GM23248 (cell line): Measurements from ENCODE around the gene RBFOX2. TPM values are rescaled to one million over a fixed set of nuclear protein-coding genes. Genes with fewer than 3 reads are reported as not detected.

Experiments
- DNase-seq: peaks from one replicate; pipeline ENCODE4 v3.0.0-alpha.2; 2015
- H2AFZ ChIP-seq: fragments of 200-600 bp; sonication (generic); 2 replicates; pipeline ENCODE4 v1.6.1; 2016; ENCODE audit warnings: antibody characterized with exemption
- H3F3A ChIP-seq: fragments of 200-600 bp; sonication (generic); 2 replicates; pipeline ENCODE4 v1.6.1; 2016; ENCODE audit warnings: mild to moderate bottlenecking, antibody characterized with exemption, mixed run types; ENCODE audit not compliant: insufficient read depth
- H3K27ac ChIP-seq: fragments of 200-600 bp; sonication (generic); 2 replicates; pipeline ENCODE4 v1.5.1; 2016; ENCODE audit warnings: mild to moderate bottlenecking
- H3K27me3 ChIP-seq: fragments of 200-600 bp; sonication (generic); replicated peaks from 2 replicates; pipeline ENCODE4 v1.6.1; 2016; ENCODE audit warnings: mild to moderate bottlenecking; ENCODE audit not compliant: insufficient read depth
- H3K36me3 ChIP-seq: fragments of 200-600 bp; sonication (generic); 2 replicates; pipeline ENCODE4 v1.6.1; 2016; ENCODE audit warnings: low read depth, mild to moderate bottlenecking
- H3K4me1 ChIP-seq: fragments of 200-600 bp; sonication (generic); 2 replicates; pipeline ENCODE4 v1.6.1; 2016; ENCODE audit warnings: mild to moderate bottlenecking; ENCODE audit not compliant: insufficient read depth
- H3K4me2 ChIP-seq: fragments of 200-600 bp; sonication (generic); one replicate; pipeline ENCODE4 v1.6.1; 2016; ENCODE audit warnings: mild to moderate bottlenecking; ENCODE audit not compliant: unreplicated experiment
- H3K4me3 ChIP-seq: fragments of 200-600 bp; sonication (generic); 2 replicates; pipeline ENCODE4 v1.5.1; 2016; ENCODE audit warnings: mild to moderate bottlenecking
- H3K79me2 ChIP-seq: fragments of 200-600 bp; sonication (generic); 2 replicates; pipeline ENCODE4 v1.6.1; 2016; ENCODE audit warnings: mild to moderate bottlenecking; ENCODE audit not compliant: insufficient read depth
- H3K9ac ChIP-seq: fragments of 200-600 bp; sonication (generic); 2 replicates; pipeline ENCODE4 v1.6.1; 2016; ENCODE audit warnings: mild to moderate bottlenecking
- H3K9me2 ChIP-seq: fragments of 200-600 bp; sonication (generic); 2 replicates; pipeline ENCODE4 v1.6.1; 2016; ENCODE audit warnings: mixed run types, mild to moderate bottlenecking, moderate library complexity; ENCODE audit not compliant: insufficient read depth
- H3K9me3 ChIP-seq: fragments of 200-600 bp; sonication (generic); one replicate; pipeline ENCODE4 v1.6.1; 2017; ENCODE audit warnings: low read depth
- H4K20me1 ChIP-seq: fragments of 200-600 bp; sonication (generic); 2 replicates; pipeline ENCODE4 v1.6.0; 2016; ENCODE audit not compliant: insufficient read depth
- EZH2 ChIP-seq: fragments of 200-600 bp; sonication (generic); IDR thresholded peaks from 2 replicates; pipeline ENCODE4 v1.6.1; 2018; ENCODE audit warnings: antibody characterized with exemption, mild to moderate bottlenecking; ENCODE audit not compliant: insufficient read depth, poor library complexity, severe bottlenecking
- EZH2phosphoT487 ChIP-seq: fragments of 200-600 bp; sonication (generic); IDR thresholded peaks from 2 replicates; pipeline ENCODE4 v1.6.1; 2018; ENCODE audit warnings: antibody characterized with exemption, moderate library complexity, mild to moderate bottlenecking, low read depth; ENCODE audit not compliant: insufficient read depth
- WGBS, 2 experiments: methylation state at CpG; one replicate each; pipeline ENCODE4 v1.1.6; 2015 to 2017; ENCODE audit warnings: low lambda C conversion rate in 2 of 2, low coverage in 1 of 2; ENCODE audit errors: missing lambda C conversion rate in 2 of 2; 5-methylcytosine and 5-hydroxymethylcytosine counted together
- in situ Hi-C: fragments of 300-500 bp; cut with MboI; formaldehyde crosslinking; loops from 2 replicates; pipeline ENCODE4 v1.15.0; 2020
- polyA plus RNA-seq: library from polyadenylated mRNA; unstranded; fragments of >200 nt; fragmentation: Nextera tagmentation; extraction: Ambion mirVana; gene quantifications from 2 replicates; pipeline ENCODE4 v1.2.1, GENCODE V29; 2016
- total RNA-seq: library from RNA; depleted of rRNA; stranded (reverse); fragments of >200 nt; shearing (Covaris generic); gene quantifications from 2 replicates; pipeline ENCODE4 v1.2.3, GENCODE V29; 2014; rRNA removed

The RBFOX2 gene
- total RNA-seq: 136 and 139 TPM in 2 replicates
- polyA plus RNA-seq: 127 and 135 TPM in 2 replicates

- H3K36me3 ChIP-seq: no peaks in the 10 kb centered on the region
- H3F3A ChIP-seq: peaks cover 21% of the 10 kb centered on the region
- 0 to 2% methylated on average over 9 to 71 of the region's 74 CpGs for WGBS, 2 experiments
- no peaks in the 10 kb centered on the region for H4K20me1 ChIP-seq
- in situ Hi-C loops: no loop called here
- H3K4me2 ChIP-seq: peak within 1 kb of the TSS; percentile 88
- peak; percentile 97 for DNase-seq
- TF ChIP-seq EZH2 (no peak), EZH2phosphoT487 (no peak)
- H3K9me3 ChIP-seq: no peaks in the 10 kb centered on the region
- peak within 1 kb of the TSS; percentile 93 for H3K9ac ChIP-seq
- peak within 1 kb of the TSS; percentile 74 for H3K27ac ChIP-seq
- H2AFZ ChIP-seq: peak within 1 kb of the TSS; percentile 90
- no peaks in the 10 kb centered on the region for H3K9me2 ChIP-seq
- H3K4me3 ChIP-seq: peak within 1 kb of the TSS; percentile 98
- H3K27me3 ChIP-seq: no peaks in the 10 kb centered on the region
- H3K4me1 ChIP-seq: peaks cover 14% of the 10 kb centered on the region; the same call in 1 of the 2 replicates
- peaks cover 43% of the 10 kb centered on the region for H3K79me2 ChIP-seq
Observed at GRCh38 chr22:36028646-36029405, at the start of gene RBFOX2. Gene RBFOX2, minus strand, starts transcription at chr22:36028824. Its CDS starts 399 bp downstream, at chr22:36028425.

- Histone ChIP-seq H3F3A (peaks cover 46% of the 10 kb centered on the region), H3K9ac (peak overlapping the region; percentile 67), H3K36me3 (no peaks in the 10 kb centered on the region), H3K9me2 (no peaks in the 10 kb centered on the region), H3K4me2 (peak overlapping the region; percentile 45), H2AFZ (peak overlapping the region; percentile 61), H3K79me2 (no peaks in the 10 kb centered on the region), H3K27me3 (no peaks in the 10 kb centered on the region), H3K27ac (peak overlapping the region; percentile 80), H3K4me3 (peak overlapping the region; percentile 35), H3K4me1 (peaks cover 32% of the 10 kb centered on the region), H3K9me3 (no peaks in the 10 kb centered on the region), H4K20me1 (no peaks in the 10 kb centered on the region)
- in situ Hi-C loops: no loop called here
- TF ChIP-seq EZH2phosphoT487 (no peak), EZH2 (no peak)
- 2 to 6% methylated on average over 6 of the region's 6 CpGs for WGBS, 2 experiments
- DNase-seq: peak; percentile 87
Observed at GRCh38 chr22:36077271-36077670, 48.6 kb upstream of the RBFOX2 start.

GRCh38 chr22:36075724-36076123 lies 47.1 kb upstream of the RBFOX2 start:
- H3K36me3 ChIP-seq: no peaks in the 10 kb centered on the region
- H3K27me3 ChIP-seq: no peaks in the 10 kb centered on the region
- H3K4me2 ChIP-seq: no peak overlapping the region
- DNase-seq: no peak
- peaks cover 37% of the 10 kb centered on the region for H3F3A ChIP-seq
- TF ChIP-seq EZH2phosphoT487 (no peak), EZH2 (no peak)
- H3K9ac ChIP-seq: no peak overlapping the region
- no peak overlapping the region for H3K4me3 ChIP-seq
- no peaks in the 10 kb centered on the region for H3K9me3 ChIP-seq
- H4K20me1 ChIP-seq: no peaks in the 10 kb centered on the region
- H2AFZ ChIP-seq: no peak overlapping the region
- no peaks in the 10 kb centered on the region for H3K9me2 ChIP-seq
- peaks cover 22% of the 10 kb centered on the region for H3K4me1 ChIP-seq
- no peaks in the 10 kb centered on the region for H3K79me2 ChIP-seq
- WGBS, 2 experiments: 94 to 98% methylated on average over 5 of the region's 5 CpGs
- in situ Hi-C loops: no loop called here
- no peak overlapping the region for H3K27ac ChIP-seq

GRCh38 chr22:36075230-36075629 lies 46.6 kb upstream of the RBFOX2 start:
- Histone ChIP-seq H3K9me2 (no peaks in the 10 kb centered on the region), H3K9me3 (no peaks in the 10 kb centered on the region), H2AFZ (no peak overlapping the region), H3K36me3 (no peaks in the 10 kb centered on the region), H3K9ac (no peak overlapping the region), H3K27me3 (no peaks in the 10 kb centered on the region), H3K79me2 (no peaks in the 10 kb centered on the region), H3F3A (peaks cover 32% of the 10 kb centered on the region), H3K4me3 (no peak overlapping the region), H3K27ac (no peak overlapping the region), H3K4me1 (peaks cover 19% of the 10 kb centered on the region), H4K20me1 (no peaks in the 10 kb centered on the region), H3K4me2 (no peak overlapping the region)
- in situ Hi-C loops: no loop called here
- DNase-seq: no peak
- TF ChIP-seq EZH2phosphoT487 (no peak), EZH2 (no peak)
- 87 to 92% methylated on average over 5 of the region's 5 CpGs for whole genome bisulfite sequencing, 2 experiments
